Gastrocnemius medialis (tissue), 4 donors: ENCODE data around the gene CPE. TPM values are rescaled to one million over a fixed set of nuclear protein-coding genes. Genes with fewer than 3 reads are reported as not detected.
"Not testable (repeated sequence)": the region's sequence is repeated elsewhere in the genome, so short reads cannot be mapped to it uniquely, and the experiment has no call there.

Experiments used
- ATAC-seq, 2 donors: fragments of 150-250 bp; one replicate each; pipeline ENCODE4 v1.9.1; 2016
- DNase-seq, 2 donors: peaks; one replicate each; pipeline ENCODE4 v3.0.0-alpha.2; 2019
- H3K27ac ChIP-seq, 4 donors: fragments of 200-600 bp; sonication (generic); 1 replicate in 1 of 4; 2 replicates in 3 of 4; pipeline ENCODE4 v1.5.1; 2016 to 2018; ENCODE audit warnings: mild to moderate bottlenecking in 2 of 4, moderate library complexity in 1 of 4
- H3K27me3 ChIP-seq, 3 donors: fragments of 200-600 bp; sonication (generic) in 2 of 3; 1 replicate in 1 of 3; 2 replicates in 2 of 3; pipeline versions ENCODE4 v1.5.1 to v1.6.0; 2016 to 2019; ENCODE audit warnings: mild to moderate bottlenecking in 1 of 3, moderate library complexity in 1 of 3
- H3K36me3 ChIP-seq, 2 donors: fragments of 200-600 bp; sonication (generic) in 1 of 2; one replicate each; pipeline ENCODE4 v1.5.1; 2017 to 2018
- H3K4me1 ChIP-seq, 2 donors: fragments of 200-600 bp; sonication (generic) in 1 of 2; one replicate each; pipeline ENCODE4 v1.5.1; 2016 to 2017; ENCODE audit warnings: mild to moderate bottlenecking in 2 of 2
- H3K4me3 ChIP-seq, 4 donors: fragments of 200-600 bp; sonication (generic) in 3 of 4; 1 replicate in 1 of 4; 2 replicates in 3 of 4; pipeline ENCODE4 v1.5.1; 2016 to 2019; ENCODE audit warnings: mild to moderate bottlenecking in 2 of 4
- H3K9me3 ChIP-seq, 3 donors: fragments of 200-600 bp; sonication (generic) in 2 of 3; 1 replicate in 1 of 3; 2 replicates in 2 of 3; pipeline ENCODE4 v1.5.1; 2016 to 2019
- CTCF ChIP-seq, 5 experiments: fragments of 450-650 bp in 3 of 5; fragments of 200-600 bp in 2 of 5; sonication (generic) in 2 of 5; IDR thresholded peaks in 4 of 5; conservative IDR thresholded peaks in 1 of 5; 1 replicate in 4 of 5; 2 replicates in 1 of 5; pipeline ENCODE4 v1.5.1; 2016 to 2019; ENCODE audit warnings: antibody characterized with exemption in 5 of 5, mild to moderate bottlenecking in 3 of 5, moderate library complexity in 3 of 5
- POLR2A ChIP-seq, 2 donors: fragments of 450-650 bp; IDR thresholded peaks; one replicate each; pipeline ENCODE4 v1.6.1; 2017; ENCODE audit warnings: antibody characterized with exemption in 2 of 2, mild to moderate bottlenecking in 2 of 2, moderate library complexity in 2 of 2
- in situ Hi-C, 4 donors: fragments of 200-750 bp; cut with MboI; loops; one replicate each; pipeline versions ENCODE4 v1.15.0 to v1.8.0; 2017; ENCODE audit warnings: low sequenced_read_pairs in 4 of 4
- intact Hi-C: fragments of 100-400 bp; cut with DNase I; formaldehyde crosslinking; loops from one replicate; pipeline ENCODE4 v1.15.1; 2023; ENCODE audit warnings: low total_unique reads
- total RNA-seq, 4 donors: library from RNA; depleted of rRNA; stranded (reverse); fragments of >200 nt; gene quantifications; one replicate each; pipeline versions ENCODE4 v1.1.0 to v1.2.3, GENCODE V29; 2016

CPE gene
- total RNA-seq, 4 donors from 2014 or later, result 11.8 to 27.6 (median 17.0) TPM

- intact Hi-C loops, result loop anchor here (5.0 kb wide), 1 partner anchor 603 kb away; no protein-coding TSS in a partner anchor
- Histone ChIP-seq H3K36me3 (no peaks in the 10 kb centered on the region), H3K27ac (no peak overlapping the region), H3K4me1 (no peaks in the 10 kb centered on the region), H3K27me3 (no peaks in the 10 kb centered on the region), H3K9me3 (no peaks in the 10 kb centered on the region), H3K4me3 (no peak overlapping the region)
- DNase-seq (no peak), ATAC-seq (no peak)
- in situ Hi-C loops, result no loop called here
- no peak for TF ChIP-seq CTCF (IDR thresholded peaks at IDR 0.05 in 4 of 5, conservative IDR thresholded peaks at IDR 0.05 in 1 of 5)
Measured at GRCh38 chr4:165489786-165490185, 111.0 kb downstream of the CPE start.

DNA sequence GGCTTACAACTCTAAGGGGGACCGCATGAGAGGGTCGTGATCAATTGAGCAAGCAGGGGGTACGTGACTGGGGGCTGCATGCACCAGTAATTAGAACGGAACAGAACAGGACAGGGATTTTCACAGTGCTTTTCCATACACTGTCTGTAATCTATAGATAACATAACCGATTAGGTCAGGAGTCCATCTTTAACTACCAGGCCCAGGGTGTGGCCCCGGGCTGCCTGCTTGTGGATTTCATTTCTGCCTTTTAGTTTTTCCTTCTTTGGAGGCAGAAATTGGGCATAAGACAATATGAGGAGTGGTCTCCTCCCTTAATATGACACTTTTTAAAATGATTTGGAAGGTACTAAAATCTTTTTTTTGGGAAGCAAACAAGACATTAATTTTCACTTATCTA is 113.8 kb downstream of the CPE start:
- H3K36me3 ChIP-seq, result not testable (repeated sequence)

GRCh38 chr4:165493359-165493758 is 114.6 kb downstream of the CPE start:
- in situ Hi-C loops, result no loop called here

More for the DNA sequence above, 113.8 kb downstream of the CPE start:
- H3K27me3 ChIP-seq, H3K4me3 ChIP-seq, ATAC-seq, DNase-seq, H3K27ac ChIP-seq, in situ Hi-C loops, H3K9me3 ChIP-seq, H3K4me1 ChIP-seq: not testable (repeated sequence)
- intact Hi-C loops, result loop anchor here (5.0 kb wide), 1 partner anchor 600 kb away; no protein-coding TSS in a partner anchor

GRCh38 chr4:165502916-165503907 is 124.4 kb downstream of the CPE start:
- no peak for TF ChIP-seq CTCF (IDR thresholded peaks at IDR 0.05 in 4 of 5, conservative IDR thresholded peaks at IDR 0.05 in 1 of 5)
- no peak for TF ChIP-seq POLR2A (IDR thresholded peaks at IDR 0.05)
- intact Hi-C loops, result no loop called here

More at GRCh38 chr4:165493359-165493758, 114.6 kb downstream of the CPE start:
- TF ChIP-seq POLR2A (IDR thresholded peaks at IDR 0.05) (no peak), CTCF (IDR thresholded peaks at IDR 0.05 in 4 of 5, conservative IDR thresholded peaks at IDR 0.05 in 1 of 5) (peak in 4 of 5 experiments; percentile 12 to 62 (median 52))
- Histone ChIP-seq H3K4me3 (peak overlapping the region in 1 of 4 donors; percentile 15), H3K27me3 (no peaks in the 10 kb centered on the region), H3K36me3 (no peaks in the 10 kb centered on the region), H3K4me1 (no peaks in the 10 kb centered on the region), H3K27ac (no peak overlapping the region), H3K9me3 (no peaks in the 10 kb centered on the region)
- ATAC-seq (peak; percentile 55 to 65), DNase-seq (peak; percentile 35 to 38)
- intact Hi-C loops, result loop anchor here (5.0 kb wide), 1 partner anchor 599 kb away; no protein-coding TSS in a partner anchor

GRCh38 chr4:165504184-165504583 is 125.4 kb downstream of the CPE start:
- Histone ChIP-seq H3K4me1 (no peaks in the 10 kb centered on the region), H3K36me3 (no peaks in the 10 kb centered on the region), H3K27ac (no peak overlapping the region), H3K9me3 (no peaks in the 10 kb centered on the region), H3K4me3 (no peak overlapping the region), H3K27me3 (no peaks in the 10 kb centered on the region)
- ATAC-seq, result no peak
- in situ Hi-C loops (no loop called here), intact Hi-C loops (no loop called here)
- TF ChIP-seq CTCF (IDR thresholded peaks at IDR 0.05 in 4 of 5, conservative IDR thresholded peaks at IDR 0.05 in 1 of 5), result no peak
- no peak for TF ChIP-seq POLR2A (IDR thresholded peaks at IDR 0.05)
- no peak for DNase-seq

More at GRCh38 chr4:165502916-165503907, 124.4 kb downstream of the CPE start:
- DNase-seq (no peak), ATAC-seq (peak in 1 of 2 donors; percentile 76)
- no peaks in the 10 kb centered on the region for H3K9me3 ChIP-seq
- peak overlapping the region; percentile 10 to 48 (median 32) for H3K27ac ChIP-seq
- no peak overlapping the region for H3K4me3 ChIP-seq
- H3K4me1 ChIP-seq, result no peaks in the 10 kb centered on the region
- H3K36me3 ChIP-seq, result no peaks in the 10 kb centered on the region
- in situ Hi-C loops, result no loop called here
- H3K27me3 ChIP-seq, result no peaks in the 10 kb centered on the region
